NCI-H460 (cell line): Measurements from ENCODE around the gene MATN1. TPM values are rescaled to one million over a fixed set of nuclear protein-coding genes. Genes with fewer than 3 reads are reported as not detected.

Source experiments
- DNase-seq: peaks from one replicate; pipeline ENCODE4 v3.0.0-alpha.2; 2016; ENCODE audit warnings: low read depth; ENCODE audit errors: extremely low read depth
- small RNA-seq, 2 experiments: library from RNA; depleted of rRNA; stranded (forward); fragments of <200 nt; gene quantifications; one replicate each; pipeline ENCODE3, GENCODE V24; 2014
- total RNA-seq: library from RNA; depleted of rRNA; stranded (reverse); fragments of >200 nt; shearing (Covaris generic); gene quantifications from 2 replicates; pipeline ENCODE4 v1.2.3, GENCODE V29; 2014; rRNA removed

Gene MATN1
- total RNA-seq, 1 experiment from 2014 or later = 0.30 TPM

- no peak for DNase-seq
Measured at GRCh38 chr1:30666756-30667273, 56.6 kb downstream of the MATN1 start.

- no peak for DNase-seq
Measured at GRCh38 chr1:30665216-30666010, 58.0 kb downstream of the MATN1 start.

- no peak for DNase-seq
Measured at GRCh38 chr1:30664103-30664755, 59.2 kb downstream of the MATN1 start.

- no peak for DNase-seq
Measured at GRCh38 chr1:30663596-30664091, 59.7 kb downstream of the MATN1 start.

GRCh38 chr1:30662291-30662840 is 61.0 kb downstream of the MATN1 start:
- no peak for DNase-seq

GRCh38 chr1:30661311-30661710 is 62.1 kb downstream of the MATN1 start:
- DNase-seq = no peak

Small RNA genes lying within 50 kb of the gene (small RNA-seq; reads per million reads assigned to genes)
- gene MIR4420 = 0 reads per million in 2 experiments

Other genes starting within 250 kb of the MATN1 start
- gene LAPTM5, start 34.2 kb upstream of the MATN1 start, total RNA-seq = not detected in 2 replicates
- 9.7 and 11.3 TPM in 2 replicates for gene SDC3, start 185.2 kb upstream of the MATN1 start, total RNA-seq